Transverse colon (tissue), 4 donors: ENCODE data around the gene FXYD6. TPM values are rescaled to one million over a fixed set of nuclear protein-coding genes. Genes with fewer than 3 reads are reported as not detected.

Source experiments
- DNase-seq: peaks from one replicate; pipeline ENCODE4 v3.0.0-alpha.2; 2019
- H3K27ac ChIP-seq, 4 donors: fragments of 200-600 bp; sonication (generic); 2 replicates each; pipeline ENCODE4 v1.5.1; 2016 to 2018; ENCODE audit warnings: inconsistent platforms in 4 of 4
- H3K27me3 ChIP-seq: fragments of 200-600 bp; sonication (generic); 2 replicates; pipeline ENCODE4 v1.5.1; 2017; ENCODE audit warnings: inconsistent platforms
- H3K36me3 ChIP-seq, 4 donors: fragments of 200-600 bp; sonication (generic); 2 replicates each; pipeline ENCODE4 v1.5.1; 2017 to 2019; ENCODE audit warnings: inconsistent platforms in 4 of 4
- H3K4me1 ChIP-seq, 4 donors: fragments of 200-600 bp; sonication (generic); 2 replicates each; pipeline ENCODE4 v1.5.1; 2017 to 2020; ENCODE audit warnings: inconsistent platforms in 4 of 4
- H3K4me3 ChIP-seq, 4 donors: fragments of 200-600 bp; sonication (generic); 1 replicate in 1 of 4; 2 replicates in 3 of 4; pipeline versions ENCODE4 v1.5.1 to v1.6.1; 2017 to 2019; ENCODE audit warnings: inconsistent platforms in 4 of 4
- H3K9me3 ChIP-seq, 2 donors: fragments of 200-600 bp; sonication (generic); 2 replicates each; pipeline ENCODE4 v1.5.1; 2017 to 2019; ENCODE audit warnings: inconsistent platforms in 2 of 2
- CTCF ChIP-seq, 5 experiments: fragments of 200-600 bp in 3 of 5; fragments of 450-650 bp in 2 of 5; sonication (generic) in 3 of 5; IDR thresholded peaks; 1 replicate in 2 of 5; 2 replicates in 3 of 5; pipeline ENCODE4 v1.5.1; 2016 to 2017; ENCODE audit warnings: antibody characterized with exemption in 5 of 5, inconsistent platforms in 3 of 5, mild to moderate bottlenecking in 2 of 5, moderate library complexity in 1 of 5
- EP300 ChIP-seq: sonication (generic); formaldehyde crosslinking; IDR thresholded peaks from one replicate; pipeline ENCODE4 v1.6.1; 2017; ENCODE audit warnings: antibody characterized with exemption, low read depth
- POLR2A ChIP-seq: fragments of 450-650 bp; IDR thresholded peaks from one replicate; pipeline ENCODE4 v1.6.1; 2016; ENCODE audit warnings: antibody characterized with exemption, mild to moderate bottlenecking, moderate library complexity
- POLR2AphosphoS5 ChIP-seq, 3 donors: sonication (generic); formaldehyde crosslinking; IDR thresholded peaks; one replicate each; pipeline ENCODE4 v1.6.1; 2016; ENCODE audit warnings: antibody characterized with exemption in 3 of 3
- WGBS, 2 donors: methylation state at CpG; one replicate each; pipeline ENCODE4 v1.1.5; 2018; ENCODE audit warnings: low coverage in 1 of 2; 5-methylcytosine and 5-hydroxymethylcytosine counted together
- in situ Hi-C, 4 donors: fragments of 200-750 bp; cut with MboI; loops; one replicate each; pipeline versions ENCODE4 v1.15.0 to v1.15.1; 2017; ENCODE audit warnings: low sequenced_read_pairs in 3 of 4, low pct_ligation_motif_present in 1 of 4, low pct_unique_long_range_greater_than_20kb in 1 of 4
- intact Hi-C: fragments of 100-400 bp; cut with DNase I; formaldehyde crosslinking; loops from one replicate; pipeline ENCODE4 v1.15.1; 2023; ENCODE audit warnings: low total_unique reads
- total RNA-seq, 4 donors: library from RNA; depleted of rRNA; stranded (reverse); fragments of >200 nt; gene quantifications; one replicate each; pipeline ENCODE4 v1.1.0, GENCODE V29; 2016

FXYD6 gene
- total RNA-seq, 4 donors from 2014 or later, result 29.2 to 62.5 (median 46.0) TPM

GRCh38 chr11:117872975-117873827, 3.3 kb downstream of the FXYD6 start:
- peaks cover 46% of the 10 kb centered on the region for H3K27me3 ChIP-seq
- in situ Hi-C loops, result no loop called here
- TF ChIP-seq CTCF (IDR thresholded peaks at IDR 0.05) (no peak), POLR2A (no peak), POLR2AphosphoS5 (IDR thresholded peaks at IDR 0.05) (no peak), EP300 (no peak)

GRCh38 chr11:117872420-117872961, 4.0 kb downstream of the FXYD6 start:
- Histone ChIP-seq H3K9me3 (no peaks in the 10 kb centered on the region), H3K4me3 (no peak overlapping the region), H3K4me1 (peaks cover 7 to 68% (median 45%) of the 10 kb centered on the region in 4 donors), H3K27me3 (peaks cover 39% of the 10 kb centered on the region), H3K27ac (peak overlapping the region; percentile 46 to 90 (median 83)), H3K36me3 (no peaks in the 10 kb centered on the region)
- TF ChIP-seq CTCF (IDR thresholded peaks at IDR 0.05) (no peak), POLR2AphosphoS5 (IDR thresholded peaks at IDR 0.05) (peak in 2 of 3 donors; percentile 10 to 25)
- intact Hi-C loops (no loop called here), in situ Hi-C loops (no loop called here)
- DNase-seq, result no peak
- WGBS, 2 donors, result 55 to 65% methylated on average over 2 to 12 of the region's 12 CpGs

More at GRCh38 chr11:117872975-117873827, 3.3 kb downstream of the FXYD6 start:
- WGBS, 2 donors, result 83 to 100% methylated on average over 2 to 15 of the region's 15 CpGs
- H3K27ac ChIP-seq, result peak overlapping the region; percentile 76 to 90 (median 83)
- intact Hi-C loops, result no loop called here
- no peaks in the 10 kb centered on the region for H3K36me3 ChIP-seq
- DNase-seq, result no peak
- no peaks in the 10 kb centered on the region for H3K9me3 ChIP-seq
- H3K4me3 ChIP-seq, result no peak overlapping the region
- H3K4me1 ChIP-seq, result peaks cover 7 to 71% (median 45%) of the 10 kb centered on the region in 4 donors

GRCh38 chr11:117871784-117872183, 4.7 kb downstream of the FXYD6 start:
- 74% methylated on average over 5 of the region's 5 CpGs; no CpG with 5 or more reads in 1 of the 2 donors for WGBS, 2 donors
- in situ Hi-C loops, result no loop called here
- TF ChIP-seq EP300 (no peak), POLR2A (no peak)
- Histone ChIP-seq H3K4me3 (no peak overlapping the region), H3K27me3 (peaks cover 32% of the 10 kb centered on the region), H3K9me3 (no peaks in the 10 kb centered on the region), H3K4me1 (peaks cover 7 to 61% (median 41%) of the 10 kb centered on the region in 4 donors), H3K27ac (peak overlapping the region in 3 of 4 donors; percentile 80 to 90 (median 86)), H3K36me3 (no peaks in the 10 kb centered on the region)
- no peak for DNase-seq
- intact Hi-C loops, result no loop called here

- H3K27me3 ChIP-seq, result peaks cover 26% of the 10 kb centered on the region
- DNase-seq, result no peak
- H3K4me1 ChIP-seq, result peaks cover 7 to 55% (median 41%) of the 10 kb centered on the region in 4 donors
- H3K4me3 ChIP-seq, result no peak overlapping the region
- in situ Hi-C loops, result no loop called here
- H3K9me3 ChIP-seq, result no peaks in the 10 kb centered on the region
- intact Hi-C loops, result no loop called here
- 60 to 69% methylated on average over 1 to 18 of the region's 18 CpGs for WGBS, 2 donors
- H3K27ac ChIP-seq, result peak overlapping the region in 2 of 4 donors; percentile 58 to 90
- TF ChIP-seq POLR2A, result no peak
- TF ChIP-seq CTCF (IDR thresholded peaks at IDR 0.05), result no peak
- no peak for TF ChIP-seq EP300
- TF ChIP-seq POLR2AphosphoS5 (IDR thresholded peaks at IDR 0.05), result no peak
- H3K36me3 ChIP-seq, result no peaks in the 10 kb centered on the region
Observed at GRCh38 chr11:117871160-117871559, 5.3 kb downstream of the FXYD6 start.
